Activated CD8-positive, alpha-beta T cell treated with anti-CD3 and anti-CD28 coated beads for 36 hours (primary cell): Measurements from ENCODE around the gene KRTAP3-1. TPM values are rescaled to one million over a fixed set of nuclear protein-coding genes. Genes with fewer than 3 reads are reported as not detected.

Experiments
- ATAC-seq: fragments of 200-7000 bp; cut with Tn5 transposase; one replicate; pipeline ENCODE4 v1.10.0; 2021; ENCODE audit warnings: mild to moderate bottlenecking, moderate library complexity
- CTCF ChIA-PET: fragments of 350-600 bp; sonication (Branson Sonifier 250); formaldehyde crosslinking; loops from one replicate; lab custom pipeline; 2021; ENCODE audit warnings: antibody characterized with exemption; lab: Charles Lee
- POLR2A ChIA-PET: fragments of 350-600 bp; sonication (Branson Sonifier 250); formaldehyde crosslinking; loops from one replicate; lab custom pipeline; 2021; ENCODE audit warnings: antibody characterized with exemption; lab: Charles Lee
- DNase-seq: peaks from one replicate; pipeline ENCODE4 v3.0.0-alpha.2; 2020
- H3K27ac Mint-ChIP-seq: one replicate; pipeline ENCODE4 v1.8.0; 2021; ENCODE audit warnings: mild to moderate bottlenecking, mixed read lengths
- H3K27me3 Mint-ChIP-seq: one replicate; pipeline ENCODE4 v1.8.0; 2021; ENCODE audit warnings: mixed read lengths
- H3K36me3 Mint-ChIP-seq: one replicate; pipeline ENCODE4 v1.8.0; 2021; ENCODE audit warnings: low read depth, mixed read lengths
- H3K4me1 Mint-ChIP-seq: one replicate; pipeline ENCODE4 v1.8.0; 2021; ENCODE audit warnings: low read depth, mixed read lengths
- H3K4me3 Mint-ChIP-seq: one replicate; pipeline ENCODE4 v1.8.0; 2021; ENCODE audit warnings: mild to moderate bottlenecking, moderate library complexity, mixed read lengths
- H3K9me3 Mint-ChIP-seq: one replicate; pipeline ENCODE4 v1.8.0; 2021; ENCODE audit warnings: mixed read lengths
- CTCF ChIP-seq: fragments of 200-600 bp; IDR thresholded peaks from one replicate; pipeline ENCODE4 v1.8.0; 2022; ENCODE audit warnings: antibody characterized with exemption, mild to moderate bottlenecking
- intact Hi-C: fragments of 100-400 bp; cut with micrococcal nuclease; formaldehyde crosslinking; loops from one replicate; pipeline ENCODE4 v1.10.0; 2022
- total RNA-seq, 2 experiments: library from RNA; stranded (reverse); gene quantifications; one replicate each; pipeline ENCODE4 v1.2.3, GENCODE V29; 2021

KRTAP3-1 gene
- total RNA-seq, 2 experiments from 2014 or later, result not detected

- Mint-ChIP-seq H3K4me1 (no peaks in the 10 kb centered on the region), H3K27me3 (peaks cover 24% of the 10 kb centered on the region), H3K27ac (no peak overlapping the region), H3K36me3 (no peaks in the 10 kb centered on the region), H3K4me3 (no peak overlapping the region), H3K9me3 (no peaks in the 10 kb centered on the region)
- ChIA-PET POLR2A (no interaction called here), CTCF (no interaction called here)
- intact Hi-C loops, result no loop called here
- DNase-seq (no peak), ATAC-seq (no peak)
- no peak for TF ChIP-seq CTCF
Measured at GRCh38 chr17:40992666-40993065, 16.3 kb downstream of the KRTAP3-1 start.

- H3K27me3 Mint-ChIP-seq, result peaks cover 17% of the 10 kb centered on the region
Measured at GRCh38 chr17:40986920-40987319, 22.0 kb downstream of the KRTAP3-1 start.

GRCh38 chr17:40984226-40984625, 24.7 kb downstream of the KRTAP3-1 start, which contains the start of gene KRT40:
Gene KRT40 (minus strand): TSS chr17:40984326. CDS start chr17:40984273, 53 bp downstream.
- intact Hi-C loops, result no loop called here
- no peak for ATAC-seq
- CTCF ChIA-PET, result no interaction called here
- no peak within 1 kb of the TSS for H3K27ac Mint-ChIP-seq
- no peaks in the 10 kb centered on the region for H3K36me3 Mint-ChIP-seq
- no peaks in the 10 kb centered on the region for H3K4me1 Mint-ChIP-seq
- H3K9me3 Mint-ChIP-seq, result no peaks in the 10 kb centered on the region
- no peak within 1 kb of the TSS for H3K4me3 Mint-ChIP-seq
- H3K27me3 Mint-ChIP-seq, result peaks cover 19% of the 10 kb centered on the region
- no peak for TF ChIP-seq CTCF
- no peak for DNase-seq
- POLR2A ChIA-PET, result no interaction called here

More at GRCh38 chr17:40986920-40987319, 22.0 kb downstream of the KRTAP3-1 start:
- H3K4me3 Mint-ChIP-seq, result no peak overlapping the region
- no peaks in the 10 kb centered on the region for H3K4me1 Mint-ChIP-seq
- no peak for ATAC-seq
- intact Hi-C loops, result no loop called here
- no peaks in the 10 kb centered on the region for H3K9me3 Mint-ChIP-seq
- no peaks in the 10 kb centered on the region for H3K36me3 Mint-ChIP-seq
- no peak for DNase-seq
- no peak overlapping the region for H3K27ac Mint-ChIP-seq
- CTCF ChIA-PET, result no interaction called here
- no peak for TF ChIP-seq CTCF
- POLR2A ChIA-PET, result no interaction called here

- ChIA-PET CTCF (no interaction called here), POLR2A (no interaction called here)
- Mint-ChIP-seq H3K9me3 (no peaks in the 10 kb centered on the region), H3K4me1 (no peaks in the 10 kb centered on the region), H3K4me3 (no peak overlapping the region), H3K36me3 (no peaks in the 10 kb centered on the region), H3K27ac (no peak overlapping the region), H3K27me3 (peaks cover 15% of the 10 kb centered on the region)
- DNase-seq (no peak), ATAC-seq (no peak)
- no peak for TF ChIP-seq CTCF
- intact Hi-C loops, result no loop called here
Measured at GRCh38 chr17:40981115-40981514, 27.8 kb downstream of the KRTAP3-1 start.

DNA sequence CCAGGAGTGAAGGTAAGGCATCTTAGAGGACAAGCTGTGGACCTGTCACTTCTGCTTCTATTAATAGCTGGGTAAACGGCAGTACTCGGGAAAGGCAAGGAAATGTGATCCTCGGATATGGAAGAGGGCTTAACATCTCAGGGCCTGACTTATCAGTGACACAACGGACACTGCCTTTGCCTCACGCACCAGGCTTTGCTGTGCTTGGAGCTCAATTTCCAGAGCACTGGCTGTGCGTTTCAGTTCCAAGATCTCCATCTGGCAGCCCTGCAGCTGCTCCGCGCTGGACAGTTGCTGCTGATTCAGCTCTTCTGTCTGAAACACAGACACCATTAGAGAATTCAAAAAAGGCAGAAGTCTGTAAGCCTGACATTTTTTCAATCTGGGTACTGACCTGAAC, 28.3 kb downstream of the KRTAP3-1 start:
- H3K4me1 Mint-ChIP-seq, result no peaks in the 10 kb centered on the region
- H3K36me3 Mint-ChIP-seq, result no peaks in the 10 kb centered on the region
- H3K9me3 Mint-ChIP-seq, result no peaks in the 10 kb centered on the region
- DNase-seq (no peak), ATAC-seq (no peak)
- TF ChIP-seq CTCF, result no peak
- intact Hi-C loops, result no loop called here
- POLR2A ChIA-PET, result interaction anchor here (0.9 kb wide), 1 partner anchor 19 kb away, joined by 3 read pairs; no protein-coding TSS in a partner anchor
- CTCF ChIA-PET, result no interaction called here
- H3K27ac Mint-ChIP-seq, result no peak overlapping the region
- peaks cover 15% of the 10 kb centered on the region for H3K27me3 Mint-ChIP-seq
- no peak overlapping the region for H3K4me3 Mint-ChIP-seq
